ENCODE measurements around the gene ISG20.

DNA sequence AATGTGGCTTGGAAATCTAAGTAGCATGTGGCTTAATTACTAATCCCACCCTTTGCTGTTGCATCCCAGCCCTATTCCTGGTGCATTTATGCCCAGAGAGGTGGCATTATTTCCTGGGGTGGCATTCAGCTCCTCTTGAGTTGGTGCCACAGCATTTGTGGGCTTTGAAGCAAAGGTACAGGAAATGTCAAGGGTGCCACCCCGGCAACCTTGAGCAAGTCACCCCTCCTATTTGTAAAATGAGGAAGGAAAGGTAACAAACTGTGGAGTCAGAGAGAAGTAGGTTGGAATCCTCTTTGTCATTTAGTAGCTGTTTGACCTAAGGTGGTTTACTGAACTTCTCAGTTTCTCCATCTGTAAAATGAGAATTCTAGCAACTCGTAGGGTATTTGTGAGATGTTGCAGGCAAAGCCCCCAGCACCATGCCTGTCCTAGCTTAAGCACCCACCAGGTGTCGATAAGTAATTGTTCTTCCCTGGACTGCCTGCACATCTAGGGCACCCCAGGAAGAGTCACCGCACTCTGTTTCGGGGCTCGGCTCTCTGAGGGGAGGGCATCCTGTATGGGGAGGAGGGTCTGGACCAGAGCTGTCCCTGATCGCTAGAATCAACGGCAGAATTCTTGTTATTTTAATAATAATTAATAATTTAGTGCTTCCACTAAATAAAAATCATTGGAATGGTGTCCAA, 17.1 kb downstream of the ISG20 start:
- TF ChIP-seq, protein P1, sequence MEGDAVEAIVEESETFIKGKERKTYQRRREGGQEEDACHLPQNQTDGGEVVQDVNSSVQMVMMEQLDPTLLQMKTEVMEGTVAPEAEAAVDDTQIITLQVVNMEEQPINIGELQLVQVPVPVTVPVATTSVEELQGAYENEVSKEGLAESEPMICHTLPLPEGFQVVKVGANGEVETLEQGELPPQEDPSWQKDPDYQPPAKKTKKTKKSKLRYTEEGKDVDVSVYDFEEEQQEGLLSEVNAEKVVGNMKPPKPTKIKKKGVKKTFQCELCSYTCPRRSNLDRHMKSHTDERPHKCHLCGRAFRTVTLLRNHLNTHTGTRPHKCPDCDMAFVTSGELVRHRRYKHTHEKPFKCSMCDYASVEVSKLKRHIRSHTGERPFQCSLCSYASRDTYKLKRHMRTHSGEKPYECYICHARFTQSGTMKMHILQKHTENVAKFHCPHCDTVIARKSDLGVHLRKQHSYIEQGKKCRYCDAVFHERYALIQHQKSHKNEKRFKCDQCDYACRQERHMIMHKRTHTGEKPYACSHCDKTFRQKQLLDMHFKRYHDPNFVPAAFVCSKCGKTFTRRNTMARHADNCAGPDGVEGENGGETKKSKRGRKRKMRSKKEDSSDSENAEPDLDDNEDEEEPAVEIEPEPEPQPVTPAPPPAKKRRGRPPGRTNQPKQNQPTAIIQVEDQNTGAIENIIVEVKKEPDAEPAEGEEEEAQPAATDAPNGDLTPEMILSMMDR (IDR thresholded peaks at IDR 0.05) = no peak
- TF ChIP-seq, protein P2, sequence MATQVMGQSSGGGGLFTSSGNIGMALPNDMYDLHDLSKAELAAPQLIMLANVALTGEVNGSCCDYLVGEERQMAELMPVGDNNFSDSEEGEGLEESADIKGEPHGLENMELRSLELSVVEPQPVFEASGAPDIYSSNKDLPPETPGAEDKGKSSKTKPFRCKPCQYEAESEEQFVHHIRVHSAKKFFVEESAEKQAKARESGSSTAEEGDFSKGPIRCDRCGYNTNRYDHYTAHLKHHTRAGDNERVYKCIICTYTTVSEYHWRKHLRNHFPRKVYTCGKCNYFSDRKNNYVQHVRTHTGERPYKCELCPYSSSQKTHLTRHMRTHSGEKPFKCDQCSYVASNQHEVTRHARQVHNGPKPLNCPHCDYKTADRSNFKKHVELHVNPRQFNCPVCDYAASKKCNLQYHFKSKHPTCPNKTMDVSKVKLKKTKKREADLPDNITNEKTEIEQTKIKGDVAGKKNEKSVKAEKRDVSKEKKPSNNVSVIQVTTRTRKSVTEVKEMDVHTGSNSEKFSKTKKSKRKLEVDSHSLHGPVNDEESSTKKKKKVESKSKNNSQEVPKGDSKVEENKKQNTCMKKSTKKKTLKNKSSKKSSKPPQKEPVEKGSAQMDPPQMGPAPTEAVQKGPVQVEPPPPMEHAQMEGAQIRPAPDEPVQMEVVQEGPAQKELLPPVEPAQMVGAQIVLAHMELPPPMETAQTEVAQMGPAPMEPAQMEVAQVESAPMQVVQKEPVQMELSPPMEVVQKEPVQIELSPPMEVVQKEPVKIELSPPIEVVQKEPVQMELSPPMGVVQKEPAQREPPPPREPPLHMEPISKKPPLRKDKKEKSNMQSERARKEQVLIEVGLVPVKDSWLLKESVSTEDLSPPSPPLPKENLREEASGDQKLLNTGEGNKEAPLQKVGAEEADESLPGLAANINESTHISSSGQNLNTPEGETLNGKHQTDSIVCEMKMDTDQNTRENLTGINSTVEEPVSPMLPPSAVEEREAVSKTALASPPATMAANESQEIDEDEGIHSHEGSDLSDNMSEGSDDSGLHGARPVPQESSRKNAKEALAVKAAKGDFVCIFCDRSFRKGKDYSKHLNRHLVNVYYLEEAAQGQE (IDR thresholded peaks at IDR 0.05) = no peak
- TF ChIP-seq RCOR1 (IDR thresholded peaks at IDR 0.05; ENCODE audit: low read depth, low read length) (no peak), SMC3 (IDR thresholded peaks at IDR 0.05) (no peak)

Measured in A549 (cell line).